GM18858 (cell line): ENCODE data around the gene ACP3.

ENCODE experiments used
- ATAC-seq: cut with Tn5 transposase; IDR thresholded peaks from one replicate; pipeline ENCODE4 v1.9.1; 2021; ENCODE audit not compliant: unreplicated experiment

ACP3 gene

GRCh38 chr3:132315851-132316250, 1.4 kb upstream of the ACP3 start:
- no peak for ATAC-seq

DNA sequence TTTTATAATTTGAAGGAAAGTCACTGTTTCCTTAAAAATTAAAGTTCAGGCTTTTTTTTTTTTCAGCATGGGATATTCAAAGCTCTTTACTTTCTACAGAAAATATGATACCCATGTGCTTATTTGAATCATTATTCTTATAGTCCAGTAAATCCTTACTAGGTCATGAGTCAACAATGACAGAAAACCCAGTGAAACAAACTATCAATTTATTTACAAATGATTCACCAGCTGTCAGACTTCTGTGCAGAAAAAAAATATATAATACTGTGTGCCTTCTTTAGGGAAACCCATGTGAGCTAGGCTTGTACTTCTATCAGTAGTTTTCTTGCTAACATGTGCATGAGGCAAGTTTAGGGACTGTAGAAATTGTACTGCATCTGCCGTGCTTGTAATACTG, 1.2 kb downstream of the ACP3 start:
- no peak for ATAC-seq

DNA sequence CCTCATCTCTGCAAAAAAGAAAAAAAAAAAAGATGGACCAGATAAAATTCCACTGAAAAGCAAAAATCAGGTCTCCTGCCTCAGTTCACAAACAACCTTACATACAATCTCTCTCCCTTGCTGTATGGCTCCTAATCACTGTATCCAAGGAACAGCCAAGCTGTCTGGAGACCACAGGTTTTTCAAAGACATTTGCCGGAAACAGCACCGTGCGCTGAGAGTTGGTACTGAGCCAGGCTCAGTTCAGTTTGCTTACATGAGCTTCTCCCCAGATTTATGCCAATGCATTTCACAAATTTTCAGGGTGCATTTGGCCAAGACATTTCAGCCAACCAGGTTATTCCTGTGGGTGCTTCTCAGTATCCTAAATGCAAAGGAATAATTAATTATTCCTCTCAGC, 4.1 kb downstream of the ACP3 start:
- ATAC-seq, result no peak

- ATAC-seq, result no peak
Measured at GRCh38 chr3:132325103-132325606, 7.9 kb downstream of the ACP3 start.

- no peak for ATAC-seq
Measured at GRCh38 chr3:132325634-132326033, 8.4 kb downstream of the ACP3 start.

DNA sequence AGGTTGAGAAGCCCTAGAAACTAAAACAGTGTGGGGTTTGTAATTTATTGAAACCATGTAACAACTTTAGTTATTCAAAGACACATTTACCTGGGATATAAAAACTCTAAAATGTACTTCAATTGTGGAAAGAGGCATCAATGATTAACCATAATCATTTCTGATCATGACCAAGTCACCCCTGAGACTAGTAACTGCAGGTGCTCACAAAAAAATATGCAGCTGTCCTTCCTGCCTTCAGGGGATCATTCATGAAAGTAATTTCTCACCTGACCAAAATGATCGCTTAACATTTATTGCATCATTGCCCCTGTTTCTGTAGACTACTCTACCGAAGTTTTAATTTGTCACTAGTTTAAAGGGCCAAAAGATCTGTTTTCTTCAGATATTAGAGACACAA, 9.0 kb downstream of the ACP3 start:
- ATAC-seq, result no peak

DNA sequence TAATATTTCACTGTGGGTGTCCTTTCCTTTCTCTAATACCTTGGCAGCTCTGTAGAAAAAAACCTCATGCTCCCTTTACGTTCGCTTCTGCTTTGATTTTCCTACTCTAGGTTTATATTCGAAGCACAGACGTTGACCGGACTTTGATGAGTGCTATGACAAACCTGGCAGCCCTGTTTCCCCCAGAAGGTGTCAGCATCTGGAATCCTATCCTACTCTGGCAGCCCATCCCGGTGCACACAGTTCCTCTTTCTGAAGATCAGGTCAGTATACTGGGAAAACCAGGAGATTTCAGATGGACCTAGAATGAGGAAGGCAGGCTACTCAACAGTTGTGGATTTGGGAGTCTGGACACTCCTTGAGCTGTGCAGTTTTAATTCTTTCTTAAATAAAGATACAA, 14.9 kb downstream of the ACP3 start:
- no peak for ATAC-seq

DNA sequence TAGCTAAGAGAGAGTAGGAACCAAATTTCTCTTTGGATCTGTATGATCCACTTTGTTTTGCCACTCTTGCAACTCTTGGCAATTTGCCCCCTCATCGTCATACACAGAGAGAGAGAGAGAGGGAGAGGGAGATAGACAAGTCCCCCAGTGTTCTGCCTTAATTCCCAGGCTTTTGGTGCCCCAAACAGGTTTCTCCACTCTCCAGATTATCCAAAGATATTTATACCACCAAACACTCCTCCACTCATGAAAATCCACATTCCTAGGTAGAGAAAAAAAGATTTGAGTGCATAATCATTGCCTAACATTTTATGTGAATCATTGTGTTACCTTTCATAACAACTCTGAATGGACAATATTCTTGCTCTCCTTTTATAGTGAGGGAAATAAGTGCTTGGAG, 15.3 kb downstream of the ACP3 start:
- ATAC-seq, result no peak

DNA sequence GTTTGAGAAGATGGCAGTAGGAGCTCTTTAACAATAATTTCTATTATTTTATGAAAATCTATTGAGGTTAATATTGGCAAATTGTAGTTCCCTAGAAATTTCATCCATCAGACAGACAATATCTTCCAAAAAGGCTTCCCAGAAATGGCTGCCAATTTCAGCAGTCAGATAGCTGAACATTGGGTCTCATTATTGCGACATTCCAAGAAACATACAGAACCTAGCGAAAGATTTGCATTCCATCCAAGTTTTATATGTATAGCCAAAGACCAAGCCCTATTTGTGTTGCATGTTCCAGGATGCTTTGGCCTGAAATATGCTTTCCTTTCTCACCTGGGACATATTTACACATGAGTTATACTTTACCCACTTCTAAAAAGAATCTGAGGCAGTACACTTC, 24.5 kb downstream of the ACP3 start:
- no peak for ATAC-seq

GRCh38 chr3:132342183-132342582, 25.0 kb downstream of the ACP3 start:
- ATAC-seq, result no peak

DNA sequence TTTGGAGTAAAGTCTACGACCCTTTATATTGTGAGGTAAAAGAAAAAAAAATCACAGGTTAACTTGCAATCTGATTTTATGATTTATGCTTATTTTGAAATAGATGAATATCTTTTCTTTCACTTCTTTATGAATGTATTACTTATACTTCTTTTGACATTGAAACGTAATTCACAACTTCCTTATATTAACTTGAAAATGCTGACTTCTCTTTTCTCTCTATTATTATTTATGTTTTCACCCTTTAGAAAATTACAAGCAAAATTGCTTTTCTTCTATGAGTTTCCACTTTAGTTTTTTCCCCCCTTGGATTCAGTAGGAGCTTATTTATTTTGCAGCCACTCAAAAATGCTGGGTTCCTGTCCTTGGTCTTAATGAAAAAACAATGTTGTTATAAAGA, 25.4 kb downstream of the ACP3 start:
- ATAC-seq, result no peak

GRCh38 chr3:132343018-132343612, 25.9 kb downstream of the ACP3 start:
- ATAC-seq, result no peak

GRCh38 chr3:132344666-132345280, 27.6 kb downstream of the ACP3 start:
- ATAC-seq, result no peak

DNA sequence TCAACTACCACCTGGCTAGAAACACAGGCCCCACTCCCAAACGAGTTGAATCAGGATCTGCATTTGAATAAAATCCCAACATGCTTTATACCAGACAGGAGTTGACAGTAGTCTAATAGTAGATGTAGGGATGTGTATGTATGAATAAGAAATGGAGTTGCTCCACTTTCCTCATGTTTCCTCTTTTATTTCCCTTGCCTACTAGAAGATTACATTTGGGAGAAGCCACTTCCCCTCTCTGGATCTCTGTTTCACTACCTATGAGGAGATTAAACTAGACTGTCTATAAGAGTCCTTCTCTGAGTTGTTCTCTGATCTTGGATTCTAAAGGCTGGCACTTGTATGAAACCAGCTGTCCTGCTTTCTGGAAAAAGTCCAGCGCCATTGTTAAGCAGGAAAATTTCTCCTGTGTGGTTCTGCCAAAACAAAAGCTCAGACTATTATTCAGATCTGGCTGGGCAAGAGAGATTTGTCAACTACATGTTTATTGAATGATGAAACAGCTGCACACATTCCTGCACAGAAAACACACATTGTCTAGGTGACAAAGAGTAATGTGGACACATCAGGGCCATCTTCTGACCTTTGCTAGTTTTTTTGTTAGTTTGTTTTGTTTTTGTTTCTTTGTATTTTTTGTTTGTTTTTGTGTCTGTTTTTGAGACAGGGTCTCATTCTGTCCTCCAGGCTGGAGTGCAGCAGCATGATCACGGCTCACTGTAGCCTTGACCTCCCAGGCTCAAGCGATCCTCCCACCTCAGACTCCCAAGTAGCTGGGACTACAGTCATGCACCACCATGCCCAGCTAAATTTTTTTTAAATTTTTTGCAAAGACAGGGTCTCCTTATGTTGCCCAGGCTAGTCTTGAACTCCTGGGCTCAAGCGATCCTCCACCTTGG, 29.9 kb downstream of the ACP3 start:
- ATAC-seq, result no peak

DNA sequence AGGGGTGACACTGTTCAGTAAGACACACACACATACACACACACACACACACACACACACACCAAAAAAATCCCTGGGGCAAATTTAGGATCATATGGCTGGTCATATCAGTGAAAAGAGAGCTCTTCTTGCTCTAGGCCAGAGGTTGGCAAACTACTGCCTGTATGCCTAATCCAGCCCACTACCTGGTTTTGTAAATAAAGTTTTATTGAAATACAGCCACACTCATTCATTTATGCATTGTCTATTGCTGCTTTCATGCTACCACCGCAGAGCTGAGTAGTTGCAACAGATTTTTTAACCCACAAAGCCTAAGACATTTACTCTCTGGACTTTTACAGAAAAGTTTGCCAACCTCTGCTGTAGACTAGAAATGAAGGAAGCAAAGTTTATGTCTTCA, 30.6 kb downstream of the ACP3 start:
- no peak for ATAC-seq

DNA sequence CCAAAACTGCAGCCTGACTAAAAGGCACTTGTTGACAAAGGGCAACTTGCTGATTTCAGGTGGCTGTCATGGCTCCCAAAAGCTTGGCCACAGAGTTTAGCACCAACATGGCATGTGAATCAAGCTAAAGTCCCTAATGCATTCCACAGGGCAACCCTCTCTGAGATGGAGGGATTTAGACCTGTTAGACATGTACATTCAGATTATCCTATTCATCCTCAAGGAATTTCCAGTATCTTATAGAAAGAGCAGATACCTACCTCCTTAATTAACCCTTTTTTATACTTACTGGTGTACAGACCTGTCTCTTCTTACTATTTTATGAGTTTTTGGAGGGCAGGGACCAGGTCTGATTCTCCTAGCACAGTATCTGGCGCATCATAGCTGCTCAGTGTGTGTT, 31.3 kb downstream of the ACP3 start:
- ATAC-seq, result no peak

GRCh38 chr3:132350814-132351213, 33.6 kb downstream of the ACP3 start:
- no peak for ATAC-seq

GRCh38 chr3:132351222-132351806, 34.1 kb downstream of the ACP3 start:
- no peak for ATAC-seq

GRCh38 chr3:132352556-132353143, 35.4 kb downstream of the ACP3 start:
- ATAC-seq, result peak; percentile 72

DNA sequence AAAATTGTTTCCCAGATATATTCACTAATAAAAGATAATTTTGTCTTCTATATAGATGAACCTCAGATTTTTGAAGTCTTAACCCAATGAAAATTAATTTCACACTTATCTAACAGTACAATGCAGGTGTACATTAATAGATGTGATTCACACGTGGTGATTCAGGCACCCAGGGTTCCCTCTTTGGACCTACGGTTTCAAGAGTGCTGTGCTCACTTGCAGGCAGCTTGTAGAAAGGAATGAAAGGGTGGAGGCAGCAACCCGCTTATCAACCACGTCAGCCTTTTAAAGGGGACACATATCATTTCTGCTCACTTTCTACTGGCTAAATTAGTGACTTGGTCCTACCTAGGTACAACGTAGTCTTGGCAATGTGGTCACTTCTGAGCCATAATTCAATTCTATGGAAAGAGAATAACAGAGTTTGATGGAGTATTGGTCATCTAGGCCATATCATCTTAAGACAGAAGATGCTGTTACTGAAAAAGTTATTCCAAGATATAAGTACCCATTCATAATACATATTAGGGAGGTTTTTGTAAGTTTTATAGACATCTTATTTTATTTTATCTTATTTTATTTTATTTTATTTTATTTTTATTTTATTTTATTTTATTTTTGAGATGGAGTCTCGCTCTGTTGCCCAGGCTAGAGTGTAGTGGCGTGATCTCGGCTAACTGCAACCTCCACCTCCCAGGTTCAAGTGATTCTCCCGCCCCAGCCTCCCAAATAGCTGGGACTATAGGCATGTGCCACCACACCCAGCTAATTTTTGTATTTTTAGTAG, 37.9 kb downstream of the ACP3 start:
- no peak for ATAC-seq
